IPS-18c (cell line): ENCODE results near the gene PLK3.
"Not testable (repeated sequence)": the region's sequence is repeated elsewhere in the genome, so short reads cannot be mapped to it uniquely, and the experiment has no call there.

ENCODE experiments used
- H3K4me3 ChIP-seq: 2 replicates; pipeline ENCODE4 v1.7.0; 2013; ENCODE audit warnings: low read depth, mild to moderate bottlenecking, low read length, moderate library complexity; ENCODE audit not compliant: insufficient read depth
- H3K9me3 ChIP-seq: one replicate; pipeline ENCODE4 v1.6.1; 2013; ENCODE audit warnings: mild to moderate bottlenecking, low read length, moderate library complexity; ENCODE audit not compliant: control insufficient read depth, insufficient read depth

Gene PLK3

GRCh38 chr1:44834328-44834727, 34.2 kb downstream of the PLK3 start:
- H3K9me3 ChIP-seq = peaks cover 6% of the 10 kb centered on the region
- no peak overlapping the region for H3K4me3 ChIP-seq

DNA sequence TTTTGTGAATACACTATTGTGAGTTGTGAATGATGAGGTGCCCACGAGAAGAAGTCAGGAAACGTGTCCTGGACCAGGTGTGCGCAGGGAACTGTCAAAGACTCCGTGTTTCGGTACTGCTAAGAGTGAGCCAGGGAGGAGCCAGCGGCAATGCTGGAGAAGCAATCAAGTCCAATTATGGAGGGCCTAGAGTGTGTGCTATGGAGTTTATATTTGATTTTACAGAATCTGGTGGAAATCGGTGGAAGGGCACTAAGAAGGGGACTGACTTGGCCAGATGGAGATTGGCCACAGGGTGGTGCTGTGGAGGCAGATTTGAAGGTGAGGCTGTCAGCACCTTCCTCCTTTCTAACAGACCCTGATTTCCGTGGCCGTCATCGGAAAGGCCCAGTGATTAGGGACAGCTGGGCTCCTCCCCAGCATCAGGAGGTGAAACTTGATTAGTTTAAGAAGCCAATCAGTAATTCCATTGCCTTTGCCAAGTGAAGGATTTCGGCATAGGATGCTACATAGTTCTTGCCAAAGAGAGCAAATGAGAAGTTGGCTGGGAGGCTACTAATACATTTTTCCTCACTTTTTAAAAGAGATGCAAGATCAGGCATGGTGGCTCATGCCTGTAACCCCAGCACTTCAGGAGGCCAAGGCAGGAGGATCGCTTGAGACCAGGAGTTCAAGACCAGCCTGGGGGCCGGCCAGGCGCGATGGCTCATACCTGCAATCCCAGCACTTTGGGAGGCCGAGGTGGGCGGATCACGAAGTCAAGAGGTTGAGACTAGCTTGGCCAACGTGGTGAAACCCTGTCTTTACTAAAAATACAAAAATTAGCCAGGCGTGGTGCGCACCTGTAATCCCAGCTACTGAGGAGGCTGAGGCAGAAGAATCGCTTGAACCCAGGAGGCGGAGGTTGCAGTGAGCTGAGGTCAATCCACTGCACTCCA, 35.8 kb downstream of the PLK3 start:
- Histone ChIP-seq H3K4me3 (no peak overlapping the region), H3K9me3 (peaks cover 6% of the 10 kb centered on the region)

GRCh38 chr1:44838294-44838693, 38.1 kb downstream of the PLK3 start:
- H3K4me3 ChIP-seq, H3K9me3 ChIP-seq: not testable (repeated sequence)

GRCh38 chr1:44839576-44839975, 39.4 kb downstream of the PLK3 start:
- Histone ChIP-seq H3K9me3 (no peaks in the 10 kb centered on the region), H3K4me3 (no peak overlapping the region)

- peak overlapping the region; percentile 65 for H3K4me3 ChIP-seq
- no peaks in the 10 kb centered on the region for H3K9me3 ChIP-seq
Observed at GRCh38 chr1:44842486-44842861, 42.3 kb downstream of the PLK3 start.

GRCh38 chr1:44842862-44843655, 42.9 kb downstream of the PLK3 start, which contains the start of gene PTCH2:
PTCH2 (minus strand) TSS chr1:44843253; CDS start chr1:44842932, 321 bp downstream.
- Histone ChIP-seq H3K9me3 (no peaks in the 10 kb centered on the region), H3K4me3 (peak within 1 kb of the TSS; percentile 65)

- H3K4me3 ChIP-seq = no peak overlapping the region
- no peaks in the 10 kb centered on the region for H3K9me3 ChIP-seq
Observed at GRCh38 chr1:44846985-44847384, 46.8 kb downstream of the PLK3 start.

DNA sequence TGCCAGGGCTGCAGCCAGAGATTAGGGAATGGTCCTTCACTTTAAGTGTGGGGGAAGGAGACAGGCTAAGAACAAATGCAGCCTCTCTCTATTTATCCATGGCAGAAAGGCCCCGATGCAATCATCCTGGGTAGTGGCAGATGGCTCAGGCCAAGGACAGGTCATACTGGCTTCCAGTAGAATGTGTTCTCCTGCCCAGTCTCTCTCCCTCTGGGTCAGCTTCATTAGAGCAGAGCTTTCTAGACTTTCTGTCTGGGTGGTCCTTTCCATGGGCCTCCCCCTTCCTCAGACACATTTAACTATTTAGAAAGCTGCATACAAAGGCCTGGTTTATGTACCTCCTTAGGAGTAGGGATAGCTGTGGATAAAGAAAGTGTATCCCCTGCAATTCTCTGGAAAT, 47.7 kb downstream of the PLK3 start:
- H3K9me3 ChIP-seq = no peaks in the 10 kb centered on the region

DNA sequence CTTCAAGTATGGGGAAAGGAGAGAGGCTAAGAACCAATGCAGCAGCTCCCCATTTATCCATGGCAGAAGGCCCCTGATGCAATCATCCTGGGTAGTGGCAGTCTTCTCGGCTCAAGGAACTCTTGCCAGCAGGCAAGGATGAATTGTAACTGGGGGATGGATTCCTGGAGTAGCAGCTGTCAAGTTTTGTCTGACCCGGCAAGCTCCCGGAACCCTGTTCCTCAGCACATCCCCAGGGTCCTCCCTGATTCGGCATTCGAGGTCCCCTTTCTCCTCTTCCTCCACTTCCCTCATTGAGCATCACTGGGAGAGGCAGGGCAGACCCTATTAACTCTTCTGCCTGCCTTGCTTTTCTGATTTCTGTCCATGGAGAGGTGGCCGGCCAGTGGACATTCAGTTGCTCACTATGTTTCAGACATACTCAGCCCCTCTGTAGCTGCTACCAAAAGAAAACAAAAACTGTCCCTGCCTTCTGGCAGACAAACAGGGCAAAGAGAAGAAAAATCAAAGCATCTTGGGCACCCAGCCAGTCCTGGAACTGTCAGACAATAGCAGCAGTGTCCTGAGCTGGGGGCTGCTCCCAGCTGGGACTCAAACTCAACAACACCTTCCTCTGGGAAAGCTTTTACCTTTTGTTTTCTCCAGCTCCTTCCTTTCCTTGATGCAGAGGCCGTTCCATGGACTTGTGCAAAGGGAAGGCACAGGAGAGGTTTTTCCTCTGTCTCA, 48.4 kb downstream of the PLK3 start:
- H3K9me3 ChIP-seq = no peaks in the 10 kb centered on the region
- no peak overlapping the region for H3K4me3 ChIP-seq

More for the DNA sequence above, 47.7 kb downstream of the PLK3 start:
- H3K4me3 ChIP-seq = no peak overlapping the region

GRCh38 chr1:44849575-44850132, 49.5 kb downstream of the PLK3 start:
- Histone ChIP-seq H3K9me3 (no peaks in the 10 kb centered on the region), H3K4me3 (no peak overlapping the region)

DNA sequence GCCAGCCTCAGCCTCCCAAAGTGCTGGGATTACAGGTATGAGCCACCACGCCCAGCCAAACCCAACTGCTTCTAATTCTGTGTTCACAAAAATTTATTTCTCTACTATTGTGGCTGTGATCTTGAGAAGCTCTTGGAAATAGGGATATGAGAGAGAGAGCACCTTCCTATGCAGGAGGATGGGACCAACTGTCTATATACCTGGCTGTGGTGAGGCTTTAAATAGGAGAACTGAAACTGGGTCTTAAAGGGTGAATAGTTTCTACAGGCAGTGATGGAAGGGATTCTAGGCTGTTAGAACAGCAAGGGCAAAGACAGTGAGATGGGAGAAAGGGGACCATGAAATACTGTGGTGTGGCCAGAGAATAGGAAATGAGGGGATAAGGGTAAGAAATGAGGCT, 51.1 kb downstream of the PLK3 start:
- peaks cover 2% of the 10 kb centered on the region for H3K9me3 ChIP-seq
- H3K4me3 ChIP-seq = no peak overlapping the region

DNA sequence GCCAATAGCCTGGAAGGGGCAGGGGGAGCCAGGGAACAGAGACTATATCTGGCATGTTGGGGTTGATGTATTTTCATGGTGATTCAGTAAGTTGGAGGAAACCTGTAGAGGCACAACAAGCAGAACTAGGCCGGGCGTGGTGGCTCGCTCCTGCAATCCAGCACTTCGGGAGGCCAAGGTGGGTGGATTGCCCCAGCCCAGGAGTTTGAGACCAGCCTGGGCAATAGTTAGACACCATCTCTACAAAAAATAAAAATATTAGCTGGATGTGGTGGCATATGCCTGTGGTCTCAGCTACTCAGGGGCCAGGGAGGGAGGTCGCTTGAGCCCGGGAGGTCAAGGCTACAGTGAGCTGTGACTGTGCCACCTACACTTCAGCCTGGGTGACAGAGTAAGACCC, 53.0 kb downstream of the PLK3 start:
- H3K4me3 ChIP-seq = no peak overlapping the region
- peaks cover 2% of the 10 kb centered on the region for H3K9me3 ChIP-seq

- H3K4me3 ChIP-seq = no peak overlapping the region
- peaks cover 2% of the 10 kb centered on the region for H3K9me3 ChIP-seq
Observed at GRCh38 chr1:44854970-44855369, 54.8 kb downstream of the PLK3 start.
